PC-9 (cell line): ENCODE data around the gene HBG1. TPM values are rescaled to one million over a fixed set of nuclear protein-coding genes. Genes with fewer than 3 reads are reported as not detected.

Experiments used
- BruUV-seq: library from RNA; stranded (reverse); fragments of 400-500 nt; replicated peaks from 2 replicates; lab custom pipeline; 2021; lab: Mats Ljungman, UMichigan
- CTCF ChIA-PET: fragments of 300-600 bp; sonication (Branson Sonifier 250); formaldehyde crosslinking; loops from one replicate; lab custom pipeline; 2022; ENCODE audit warnings: antibody characterized with exemption; lab: Charles Lee
- POLR2A ChIA-PET: fragments of 300-600 bp; sonication (Branson Sonifier 250); formaldehyde crosslinking; loops from one replicate; lab custom pipeline; 2022; ENCODE audit warnings: antibody characterized with exemption; ENCODE audit not compliant: unreplicated experiment; lab: Charles Lee
- DNase-seq, 2 experiments: peaks; one replicate each; pipeline versions ENCODE4 v3.0.0 to v3.0.0-alpha.2; 2015 to 2022; ENCODE audit warnings: mixed read lengths in 1 of 2
- H2AFZ ChIP-seq: fragments of 200-600 bp; sonication (generic); 2 replicates; pipeline ENCODE4 v1.8.1; 2017; ENCODE audit warnings: antibody characterized with exemption
- H3F3A ChIP-seq: fragments of 200-600 bp; sonication (generic); 2 replicates; pipeline ENCODE4 v1.8.1; 2017; ENCODE audit warnings: antibody characterized with exemption, mild to moderate bottlenecking, low read depth; ENCODE audit not compliant: insufficient read depth
- H3K27ac ChIP-seq: fragments of 200-600 bp; sonication (generic); 2 replicates; pipeline ENCODE4 v1.6.1; 2016; ENCODE audit warnings: mixed run types
- H3K27me3 ChIP-seq: fragments of 200-600 bp; sonication (generic); 2 replicates; pipeline ENCODE4 v1.6.1; 2016; ENCODE audit warnings: low read depth, mixed run types; ENCODE audit not compliant: insufficient read depth
- H3K36me3 ChIP-seq: fragments of 200-600 bp; sonication (generic); 2 replicates; pipeline ENCODE4 v1.6.1; 2016; ENCODE audit warnings: low read depth, mixed run types
- H3K4me1 ChIP-seq: fragments of 200-600 bp; sonication (generic); replicated peaks from 2 replicates; pipeline ENCODE4 v1.6.1; 2016; ENCODE audit warnings: mixed run types; ENCODE audit not compliant: insufficient read depth
- H3K4me2 ChIP-seq: fragments of 200-600 bp; sonication (generic); 2 replicates; pipeline ENCODE4 v1.6.1; 2017; ENCODE audit warnings: mixed run types
- H3K4me3 ChIP-seq: fragments of 200-600 bp; sonication (generic); 2 replicates; pipeline ENCODE4 v1.6.1; 2016; ENCODE audit warnings: mixed run types
- H3K79me2 ChIP-seq: fragments of 200-600 bp; sonication (generic); 2 replicates; pipeline ENCODE4 v1.6.1; 2017; ENCODE audit warnings: low read depth, mixed run types
- H3K9me2 ChIP-seq: fragments of 200-600 bp; sonication (generic); 2 replicates; pipeline ENCODE4 v1.8.1; 2017; ENCODE audit warnings: mild to moderate bottlenecking; ENCODE audit not compliant: insufficient read depth
- H3K9me3 ChIP-seq: fragments of 200-600 bp; sonication (generic); 2 replicates; pipeline ENCODE4 v1.8.1; 2016; ENCODE audit warnings: low read depth; ENCODE audit not compliant: insufficient read depth
- H4K20me1 ChIP-seq: fragments of 200-600 bp; sonication (generic); 2 replicates; pipeline ENCODE4 v1.8.1; 2017; ENCODE audit not compliant: insufficient read depth
- CTCF ChIP-seq: fragments of 200-600 bp; sonication (generic); conservative IDR thresholded peaks from 2 replicates; pipeline ENCODE4 v1.6.1; 2017; ENCODE audit warnings: mixed run types, antibody characterized with exemption, mild to moderate bottlenecking, moderate library complexity
- EZH2 ChIP-seq: fragments of 200-600 bp; sonication (generic); IDR thresholded peaks from 2 replicates; pipeline ENCODE4 v1.8.0; 2017; ENCODE audit warnings: antibody characterized with exemption, low read depth
- intact Hi-C: fragments of 100-400 bp; cut with micrococcal nuclease; formaldehyde crosslinking; loops from one replicate; pipeline ENCODE4 v1.10.0; 2022; ENCODE audit not compliant: unreplicated experiment
- total RNA-seq: library from RNA; stranded (reverse); gene quantifications from 2 replicates; pipeline ENCODE4 v1.2.3, GENCODE V29; 2021

The HBG1 gene
- total RNA-seq, 1 experiment from 2014 or later = not detected

GRCh38 chr11:5229796-5230195 lies 19.9 kb downstream of the HBG1 start:
- Histone ChIP-seq H2AFZ (no peak overlapping the region), H4K20me1 (no peaks in the 10 kb centered on the region), H3K36me3 (no peaks in the 10 kb centered on the region), H3K4me3 (no peak overlapping the region), H3K4me1 (no peaks in the 10 kb centered on the region), H3K4me2 (no peak overlapping the region), H3K9me2 (no peaks in the 10 kb centered on the region), H3F3A (no peaks in the 10 kb centered on the region), H3K9me3 (no peaks in the 10 kb centered on the region), H3K27me3 (no peaks in the 10 kb centered on the region), H3K27ac (no peak overlapping the region), H3K79me2 (no peaks in the 10 kb centered on the region)
- TF ChIP-seq EZH2 (no peak), CTCF (no peak)
- ChIA-PET POLR2A (interaction anchor here (0.6 kb wide), 1 partner anchor 1211 kb away, joined by 3 read pairs; no protein-coding TSS in a partner anchor), CTCF (no interaction called here)
- no TSS peak for BruUV-seq
- DNase-seq = no peak
- intact Hi-C loops = no loop called here

- Histone ChIP-seq H3K4me3 (no peak overlapping the region), H3K9me2 (no peaks in the 10 kb centered on the region), H3F3A (no peaks in the 10 kb centered on the region), H3K36me3 (no peaks in the 10 kb centered on the region), H4K20me1 (no peaks in the 10 kb centered on the region), H3K27me3 (no peaks in the 10 kb centered on the region), H3K27ac (no peak overlapping the region), H3K9me3 (no peaks in the 10 kb centered on the region), H3K4me2 (no peak overlapping the region), H2AFZ (no peak overlapping the region), H3K4me1 (no peaks in the 10 kb centered on the region), H3K79me2 (no peaks in the 10 kb centered on the region)
- ChIA-PET POLR2A (interaction anchor here (0.6 kb wide), 1 partner anchor 1210 kb away, joined by 3 read pairs; no protein-coding TSS in a partner anchor), CTCF (no interaction called here)
- intact Hi-C loops = no loop called here
- no peak for DNase-seq
- no TSS peak for BruUV-seq
- no peak for TF ChIP-seq EZH2
- no peak for TF ChIP-seq CTCF
Observed at GRCh38 chr11:5229356-5229755, 20.3 kb downstream of the HBG1 start.

GRCh38 chr11:5228124-5228523 lies 21.5 kb downstream of the HBG1 start:
- ChIA-PET POLR2A (no interaction called here), CTCF (no interaction called here)
- Histone ChIP-seq H2AFZ (no peak overlapping the region), H3K79me2 (no peaks in the 10 kb centered on the region), H3F3A (no peaks in the 10 kb centered on the region), H4K20me1 (no peaks in the 10 kb centered on the region), H3K9me2 (no peaks in the 10 kb centered on the region), H3K36me3 (no peaks in the 10 kb centered on the region), H3K4me2 (no peak overlapping the region), H3K4me3 (no peak overlapping the region), H3K27ac (no peak overlapping the region), H3K27me3 (no peaks in the 10 kb centered on the region), H3K4me1 (no peaks in the 10 kb centered on the region), H3K9me3 (no peaks in the 10 kb centered on the region)
- intact Hi-C loops = no loop called here
- TF ChIP-seq CTCF = no peak
- no peak for TF ChIP-seq EZH2
- no TSS peak for BruUV-seq
- no peak for DNase-seq
